ENCODE measurements around the gene LRP1. TPM values are rescaled to one million over a fixed set of nuclear protein-coding genes. Genes with fewer than 3 reads are reported as not detected.

LRP1 gene
- total RNA-seq, 1 donor from 2014 or later, result 24.5 TPM

DNA sequence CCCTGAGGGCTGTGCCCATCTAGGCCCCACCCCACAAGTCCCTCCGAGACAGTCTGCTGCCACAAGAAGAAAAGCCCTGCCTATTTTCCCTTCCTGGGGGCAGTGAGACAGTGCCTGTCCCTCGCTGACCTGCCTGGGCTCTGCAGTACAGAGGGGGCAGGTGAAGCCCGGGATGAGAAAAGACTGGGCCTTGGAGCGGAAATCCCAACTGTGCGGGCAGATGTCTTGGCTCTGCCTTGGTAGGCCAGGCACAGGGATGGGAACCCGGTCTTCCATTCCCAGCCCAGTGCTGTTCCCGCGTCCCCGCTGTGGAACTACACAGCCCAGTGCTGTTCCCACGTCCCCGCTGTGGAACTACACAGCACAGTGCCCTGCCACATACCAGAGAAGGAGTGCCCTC lies 75.5 kb downstream of the LRP1 start:
- H3K27me3 ChIP-seq (ENCODE audit: control insufficient read depth, insufficient read depth, low read length), result no peaks in the 10 kb centered on the region
- TF ChIP-seq, protein P1, sequence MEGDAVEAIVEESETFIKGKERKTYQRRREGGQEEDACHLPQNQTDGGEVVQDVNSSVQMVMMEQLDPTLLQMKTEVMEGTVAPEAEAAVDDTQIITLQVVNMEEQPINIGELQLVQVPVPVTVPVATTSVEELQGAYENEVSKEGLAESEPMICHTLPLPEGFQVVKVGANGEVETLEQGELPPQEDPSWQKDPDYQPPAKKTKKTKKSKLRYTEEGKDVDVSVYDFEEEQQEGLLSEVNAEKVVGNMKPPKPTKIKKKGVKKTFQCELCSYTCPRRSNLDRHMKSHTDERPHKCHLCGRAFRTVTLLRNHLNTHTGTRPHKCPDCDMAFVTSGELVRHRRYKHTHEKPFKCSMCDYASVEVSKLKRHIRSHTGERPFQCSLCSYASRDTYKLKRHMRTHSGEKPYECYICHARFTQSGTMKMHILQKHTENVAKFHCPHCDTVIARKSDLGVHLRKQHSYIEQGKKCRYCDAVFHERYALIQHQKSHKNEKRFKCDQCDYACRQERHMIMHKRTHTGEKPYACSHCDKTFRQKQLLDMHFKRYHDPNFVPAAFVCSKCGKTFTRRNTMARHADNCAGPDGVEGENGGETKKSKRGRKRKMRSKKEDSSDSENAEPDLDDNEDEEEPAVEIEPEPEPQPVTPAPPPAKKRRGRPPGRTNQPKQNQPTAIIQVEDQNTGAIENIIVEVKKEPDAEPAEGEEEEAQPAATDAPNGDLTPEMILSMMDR (IDR thresholded peaks at IDR 0.05; ENCODE audit: insufficient read depth, low read length, severe bottlenecking), result no peak
- FAIRE-seq (no peak), DNase-seq (ENCODE audit: low read depth) (no peak)
- no peak overlapping the region for H3K4me3 ChIP-seq (ENCODE audit: low read depth, low read length)
- peaks cover 41% of the 10 kb centered on the region for H3K36me3 ChIP-seq (ENCODE audit: control insufficient read depth, insufficient read depth, low read length)

DNA sequence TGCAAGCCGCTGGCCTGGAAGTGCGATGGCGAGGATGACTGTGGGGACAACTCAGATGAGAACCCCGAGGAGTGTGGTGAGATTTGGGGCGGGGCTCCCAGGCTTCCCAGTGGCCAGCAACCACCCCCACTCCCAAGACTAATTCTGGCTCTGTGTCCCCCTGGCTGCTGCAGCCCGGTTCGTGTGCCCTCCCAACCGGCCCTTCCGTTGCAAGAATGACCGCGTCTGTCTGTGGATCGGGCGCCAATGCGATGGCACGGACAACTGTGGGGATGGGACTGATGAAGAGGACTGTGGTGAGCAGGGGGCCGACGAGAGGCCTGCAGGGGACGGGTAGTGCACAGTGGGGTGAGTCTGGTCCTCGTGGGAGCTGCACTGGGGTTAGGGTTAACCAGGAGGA lies 76.2 kb downstream of the LRP1 start:
- peaks cover 40% of the 10 kb centered on the region for H3K36me3 ChIP-seq (ENCODE audit: control insufficient read depth, insufficient read depth, low read length)
- TF ChIP-seq, protein P1 (IDR thresholded peaks at IDR 0.05; ENCODE audit: insufficient read depth, low read length, severe bottlenecking), result no peak
- DNase-seq (ENCODE audit: low read depth) (no peak), FAIRE-seq (no peak)
- H3K27me3 ChIP-seq (ENCODE audit: control insufficient read depth, insufficient read depth, low read length), result no peaks in the 10 kb centered on the region
- H3K4me3 ChIP-seq (ENCODE audit: low read depth, low read length), result no peak overlapping the region

DNA sequence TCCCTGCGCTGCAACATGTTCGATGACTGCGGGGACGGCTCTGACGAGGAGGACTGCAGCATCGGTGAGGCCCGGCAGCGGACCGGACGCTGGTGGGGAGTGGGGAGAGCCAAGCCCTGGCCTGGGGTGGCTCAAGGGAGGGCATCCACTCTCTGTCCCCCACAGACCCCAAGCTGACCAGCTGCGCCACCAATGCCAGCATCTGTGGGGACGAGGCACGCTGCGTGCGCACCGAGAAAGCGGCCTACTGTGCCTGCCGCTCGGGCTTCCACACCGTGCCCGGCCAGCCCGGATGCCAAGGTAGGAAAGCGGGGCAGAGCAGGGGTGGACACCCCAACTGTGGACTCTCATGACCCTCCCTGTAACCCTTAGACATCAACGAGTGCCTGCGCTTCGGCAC lies 76.9 kb downstream of the LRP1 start:
- Histone ChIP-seq H3K36me3 (ENCODE audit: control insufficient read depth, insufficient read depth, low read length) (peaks cover 35% of the 10 kb centered on the region), H3K4me3 (ENCODE audit: low read depth, low read length) (no peak overlapping the region), H3K27me3 (ENCODE audit: control insufficient read depth, insufficient read depth, low read length) (no peaks in the 10 kb centered on the region)
- TF ChIP-seq, protein P1 (IDR thresholded peaks at IDR 0.05; ENCODE audit: insufficient read depth, low read length, severe bottlenecking), result no peak
- FAIRE-seq (no peak), DNase-seq (ENCODE audit: low read depth) (no peak)

DNA sequence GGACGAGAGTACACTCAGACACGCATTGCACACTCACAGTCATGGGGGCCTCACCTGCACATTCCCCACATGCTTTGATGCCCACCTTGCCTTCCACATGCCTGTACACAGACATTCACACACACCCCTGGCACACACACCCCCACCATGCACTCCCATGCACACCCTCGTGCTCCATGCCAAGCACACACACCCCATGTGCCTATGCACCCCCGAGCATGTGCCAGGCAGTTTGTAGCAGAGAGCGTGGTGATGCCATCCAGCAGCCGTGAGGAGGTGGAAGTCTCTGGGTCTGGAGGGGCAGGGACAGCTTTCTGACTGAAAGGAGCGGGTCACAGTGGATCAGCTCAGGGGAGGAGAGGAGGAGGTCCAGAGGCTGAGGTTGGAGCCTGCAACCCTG lies 77.6 kb downstream of the LRP1 start:
- DNase-seq (ENCODE audit: low read depth), result no peak
- H3K36me3 ChIP-seq (ENCODE audit: control insufficient read depth, insufficient read depth, low read length), result peaks cover 34% of the 10 kb centered on the region
- TF ChIP-seq, protein P1 (IDR thresholded peaks at IDR 0.05; ENCODE audit: insufficient read depth, low read length, severe bottlenecking), result no peak
- H3K27me3 ChIP-seq (ENCODE audit: control insufficient read depth, insufficient read depth, low read length), result no peaks in the 10 kb centered on the region
- H3K4me3 ChIP-seq (ENCODE audit: low read depth, low read length), result no peak overlapping the region
- FAIRE-seq, result no peak

DNA sequence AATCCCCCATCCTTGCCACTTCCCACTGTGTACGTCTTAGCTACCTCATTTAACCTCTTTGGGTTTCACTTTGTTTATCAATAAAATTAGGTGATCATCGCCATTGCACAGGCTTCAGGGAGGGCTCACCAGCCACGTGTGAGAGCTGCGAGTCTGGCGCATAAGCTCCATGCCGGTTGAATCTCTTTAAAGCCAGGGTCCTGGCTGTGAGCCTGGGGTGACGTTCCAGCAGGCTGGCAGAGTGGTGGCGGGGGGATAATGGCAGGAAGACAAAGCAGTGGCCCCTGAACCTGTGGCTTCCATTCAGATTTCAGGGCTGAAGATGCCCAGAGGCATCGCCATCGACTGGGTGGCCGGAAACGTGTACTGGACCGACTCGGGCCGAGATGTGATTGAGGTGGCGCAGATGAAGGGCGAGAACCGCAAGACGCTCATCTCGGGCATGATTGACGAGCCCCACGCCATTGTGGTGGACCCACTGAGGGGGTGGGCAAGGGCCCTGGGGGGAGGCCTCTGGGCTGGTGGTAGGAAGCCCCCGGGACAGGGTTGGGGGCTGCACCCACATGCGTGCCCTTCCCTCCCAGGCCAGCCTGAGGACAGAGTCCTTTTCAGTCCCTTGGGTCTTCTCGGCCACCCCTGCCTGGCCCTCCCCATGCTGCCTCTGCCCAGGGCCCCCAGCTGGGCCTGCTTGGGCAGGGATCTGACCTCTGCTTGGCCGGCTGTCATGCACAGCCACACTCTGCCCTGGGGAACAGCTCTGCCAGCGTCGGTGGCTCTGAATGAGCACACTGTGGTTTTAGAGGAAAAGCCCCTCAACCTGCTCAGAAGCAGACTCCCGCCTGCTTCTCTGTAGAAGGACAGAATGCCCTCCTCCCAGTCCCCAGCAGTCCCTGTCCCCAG lies 79.7 kb downstream of the LRP1 start:
- TF ChIP-seq, protein P1 (IDR thresholded peaks at IDR 0.05; ENCODE audit: insufficient read depth, low read length, severe bottlenecking), result no peak
- H3K36me3 ChIP-seq (ENCODE audit: control insufficient read depth, insufficient read depth, low read length), result peaks cover 37% of the 10 kb centered on the region
- DNase-seq (ENCODE audit: low read depth) (no peak), FAIRE-seq (no peak)
- H3K27me3 ChIP-seq (ENCODE audit: control insufficient read depth, insufficient read depth, low read length), result no peaks in the 10 kb centered on the region
- H3K4me3 ChIP-seq (ENCODE audit: low read depth, low read length), result no peak overlapping the region

All from bronchial epithelial cell (primary cell).